CD4-positive, alpha-beta memory T cell (primary cell): ENCODE results near the gene NR1D1. TPM values are rescaled to one million over a fixed set of nuclear protein-coding genes. Genes with fewer than 3 reads are reported as not detected.

Experiments
- CTCF ChIA-PET: fragments of 350-600 bp; sonication (Branson Sonifier 250); formaldehyde crosslinking; loops from one replicate; lab custom pipeline; 2021; ENCODE audit warnings: inconsistent platforms; ENCODE audit not compliant: partially characterized antibody; lab: Charles Lee
- POLR2A ChIA-PET: fragments of 350-600 bp; sonication (Branson Sonifier 250); formaldehyde crosslinking; loops from one replicate; lab custom pipeline; 2021; ENCODE audit not compliant: partially characterized antibody; lab: Charles Lee
- DNase-seq, 5 donors: peaks; one replicate each; pipeline versions ENCODE4 v3.0.0 to v3.0.0-alpha.2; 2020 to 2022; ENCODE audit warnings: mixed read lengths in 1 of 5
- H3K27ac ChIP-seq: one replicate; pipeline ENCODE4 v1.7.0; 2013; ENCODE audit warnings: low read depth, low read length
- H3K27me3 ChIP-seq: 2 replicates; pipeline ENCODE4 v1.7.0; 2013; ENCODE audit warnings: mild to moderate bottlenecking, low read length, moderate library complexity; ENCODE audit not compliant: insufficient read depth
- H3K36me3 ChIP-seq: 2 replicates; pipeline ENCODE4 v1.7.0; 2013; ENCODE audit warnings: mild to moderate bottlenecking, low read length, moderate library complexity; ENCODE audit not compliant: insufficient read depth
- H3K4me1 ChIP-seq: 2 replicates; pipeline ENCODE4 v1.7.0; 2013; ENCODE audit warnings: mild to moderate bottlenecking, low read length, moderate library complexity; ENCODE audit not compliant: insufficient read depth
- H3K4me3 ChIP-seq, 2 donors: one replicate each; pipeline ENCODE4 v1.7.0; 2013; ENCODE audit warnings: low read length in 2 of 2, mild to moderate bottlenecking in 1 of 2
- H3K9me3 ChIP-seq, 2 donors: one replicate each; pipeline ENCODE4 v1.7.0; 2013; ENCODE audit warnings: low read length in 2 of 2, control low read depth in 1 of 2; ENCODE audit not compliant: control insufficient read depth in 1 of 2
- H3K27ac Mint-ChIP-seq, 7 donors: one replicate each; pipeline ENCODE4 v1.8.0; 2020 to 2021; ENCODE audit warnings: mixed read lengths in 7 of 7, mild to moderate bottlenecking in 6 of 7, inconsistent platforms in 3 of 7, moderate library complexity in 3 of 7
- H3K27me3 Mint-ChIP-seq, 2 donors: one replicate each; pipeline ENCODE4 v1.8.0; 2020 to 2021; ENCODE audit warnings: mixed read lengths in 2 of 2
- H3K36me3 Mint-ChIP-seq, 2 donors: one replicate each; pipeline ENCODE4 v1.8.0; 2020 to 2021; ENCODE audit warnings: mixed read lengths in 2 of 2, inconsistent platforms in 1 of 2, mild to moderate bottlenecking in 1 of 2
- H3K4me1 Mint-ChIP-seq, 4 donors: one replicate each; pipeline ENCODE4 v1.8.0; 2020 to 2021; ENCODE audit warnings: mixed read lengths in 4 of 4, mild to moderate bottlenecking in 1 of 4
- H3K4me3 Mint-ChIP-seq, 8 donors: one replicate each; pipeline ENCODE4 v1.8.0; 2020 to 2021; ENCODE audit warnings: mixed read lengths in 8 of 8, mild to moderate bottlenecking in 7 of 8, moderate library complexity in 6 of 8, inconsistent platforms in 3 of 8
- H3K9me3 Mint-ChIP-seq, 8 donors: one replicate each; pipeline ENCODE4 v1.8.0; 2020 to 2021; ENCODE audit warnings: mixed read lengths in 8 of 8, mild to moderate bottlenecking in 5 of 8, inconsistent platforms in 3 of 8, moderate library complexity in 1 of 8
- intact Hi-C: fragments of 100-400 bp; cut with micrococcal nuclease; formaldehyde crosslinking; loops from one replicate; pipeline ENCODE4 v1.15.1; 2023
- polyA plus RNA-seq, 2 donors: library from polyadenylated mRNA; unstranded; fragments of 300-500 nt; fragmentation: Illumina TruSeq; gene quantifications; one replicate each; pipeline ENCODE4 v1.2.3, GENCODE V29; 2021
- total RNA-seq, 2 experiments: library from RNA; stranded (reverse); gene quantifications; one replicate each; pipeline ENCODE4 v1.2.3, GENCODE V29; 2021

Gene NR1D1
- total and polyA plus RNA-seq, 4 experiments from 2014 or later = 5.7 to 15.1 (median 13.6) TPM

GRCh38 chr17:40112718-40113109 lies 12.3 kb upstream of the NR1D1 start:
- peak overlapping the region; percentile 87 to 100 (median 98) for H3K27ac Mint-ChIP-seq
- CTCF ChIA-PET = interaction anchor here (0.6 to 21.9 kb wide), 43 partner anchors 11 to 210 kb away, joined by 3 to 543 read pairs (median 9); partner anchors contain the start of genes CASC3, CDC6, CSF3 and MED24
- intact Hi-C loops = loop anchor here (1.0 kb wide), 6 partner anchors 9 to 178 kb away; partner anchors contain the start of genes CASC3, MSL1 and THRA

GRCh38 chr17:40112191-40112711 lies 11.9 kb upstream of the NR1D1 start:
- intact Hi-C loops = no loop called here
- H3K36me3 Mint-ChIP-seq = peaks cover 0 to 5% of the 10 kb centered on the region in 2 donors
- no peak overlapping the region for H3K4me3 ChIP-seq
- no peaks in the 10 kb centered on the region for H3K27me3 ChIP-seq
- H3K27ac Mint-ChIP-seq = peak overlapping the region; percentile 87 to 100 (median 98)
- no peaks in the 10 kb centered on the region for H3K9me3 Mint-ChIP-seq
- H3K27me3 Mint-ChIP-seq = no peaks in the 10 kb centered on the region
- H3K4me1 Mint-ChIP-seq = peaks cover 50 to 66% (median 61%) of the 10 kb centered on the region in 4 donors
- CTCF ChIA-PET = interaction anchor here (0.6 to 21.9 kb wide), 44 partner anchors 12 to 211 kb away, joined by 3 to 543 read pairs (median 10); partner anchors contain the start of genes CASC3, CSF3, MED24 and MSL1
- H3K36me3 ChIP-seq = no peaks in the 10 kb centered on the region
- H3K27ac ChIP-seq = peak overlapping the region; percentile 51
- DNase-seq = no peak
- POLR2A ChIA-PET = interaction anchor here (0.6 to 11.1 kb wide), 20 partner anchors 11 to 404 kb away, joined by 3 to 494 read pairs (median 6); partner anchors contain the start of genes CASC3, MED24, MSL1 and NR1D1
- H3K9me3 ChIP-seq = no peaks in the 10 kb centered on the region
- peak overlapping the region in 5 of 8 donors; percentile 13 to 88 (median 81) for H3K4me3 Mint-ChIP-seq
- H3K4me1 ChIP-seq = peaks cover 69% of the 10 kb centered on the region

More at GRCh38 chr17:40112718-40113109, 12.3 kb upstream of the NR1D1 start:
- peak overlapping the region in 6 of 8 donors; percentile 63 to 91 (median 84) for H3K4me3 Mint-ChIP-seq
- Histone ChIP-seq H3K36me3 (no peaks in the 10 kb centered on the region), H3K4me3 (no peak overlapping the region), H3K4me1 (peaks cover 65% of the 10 kb centered on the region), H3K9me3 (no peaks in the 10 kb centered on the region), H3K27me3 (no peaks in the 10 kb centered on the region), H3K27ac (peak overlapping the region; percentile 51)
- no peaks in the 10 kb centered on the region for H3K27me3 Mint-ChIP-seq
- H3K9me3 Mint-ChIP-seq = no peaks in the 10 kb centered on the region
- peaks cover 0 to 5% of the 10 kb centered on the region in 2 donors for H3K36me3 Mint-ChIP-seq
- peaks cover 46 to 62% (median 56%) of the 10 kb centered on the region in 4 donors for H3K4me1 Mint-ChIP-seq
- POLR2A ChIA-PET = interaction anchor here (0.6 to 11.1 kb wide), 24 partner anchors 11 to 1577 kb away, joined by 3 to 494 read pairs (median 5); partner anchors contain the start of genes CASC3, MED24, MSL1 and NR1D1
- DNase-seq = no peak

- intact Hi-C loops = loop anchor here (1.0 kb wide), 2 partner anchors 36 to 98 kb away; no protein-coding TSS in a partner anchor
- Histone ChIP-seq H3K27ac (peak overlapping the region; percentile 51), H3K4me3 (peak overlapping the region; percentile 6 to 51), H3K36me3 (no peaks in the 10 kb centered on the region), H3K27me3 (no peaks in the 10 kb centered on the region), H3K4me1 (peaks cover 77% of the 10 kb centered on the region), H3K9me3 (no peaks in the 10 kb centered on the region)
- H3K27ac Mint-ChIP-seq = peak overlapping the region; percentile 69 to 100 (median 98)
- ChIA-PET CTCF (interaction anchor here (0.6 to 21.9 kb wide), 31 partner anchors 12 to 1243 kb away, joined by 3 to 543 read pairs (median 10); partner anchors contain the start of genes CASC3, CSF3, MED24 and MSL1), POLR2A (interaction anchor here (0.6 to 11.1 kb wide), 21 partner anchors 8 to 372 kb away, joined by 3 to 494 read pairs (median 4); partner anchors contain the start of genes CASC3, MED24, MSL1 and NR1D1)
- H3K27me3 Mint-ChIP-seq = no peaks in the 10 kb centered on the region
- peak; percentile 63 to 73 (median 68) for DNase-seq
- peaks cover 58 to 74% (median 69%) of the 10 kb centered on the region in 4 donors for H3K4me1 Mint-ChIP-seq
- peaks cover 0 to 5% of the 10 kb centered on the region in 2 donors for H3K36me3 Mint-ChIP-seq
- H3K9me3 Mint-ChIP-seq = no peaks in the 10 kb centered on the region
- peak overlapping the region; percentile 45 to 88 (median 79) for H3K4me3 Mint-ChIP-seq
Observed at GRCh38 chr17:40111221-40112128, 11.1 kb upstream of the NR1D1 start.

DNA sequence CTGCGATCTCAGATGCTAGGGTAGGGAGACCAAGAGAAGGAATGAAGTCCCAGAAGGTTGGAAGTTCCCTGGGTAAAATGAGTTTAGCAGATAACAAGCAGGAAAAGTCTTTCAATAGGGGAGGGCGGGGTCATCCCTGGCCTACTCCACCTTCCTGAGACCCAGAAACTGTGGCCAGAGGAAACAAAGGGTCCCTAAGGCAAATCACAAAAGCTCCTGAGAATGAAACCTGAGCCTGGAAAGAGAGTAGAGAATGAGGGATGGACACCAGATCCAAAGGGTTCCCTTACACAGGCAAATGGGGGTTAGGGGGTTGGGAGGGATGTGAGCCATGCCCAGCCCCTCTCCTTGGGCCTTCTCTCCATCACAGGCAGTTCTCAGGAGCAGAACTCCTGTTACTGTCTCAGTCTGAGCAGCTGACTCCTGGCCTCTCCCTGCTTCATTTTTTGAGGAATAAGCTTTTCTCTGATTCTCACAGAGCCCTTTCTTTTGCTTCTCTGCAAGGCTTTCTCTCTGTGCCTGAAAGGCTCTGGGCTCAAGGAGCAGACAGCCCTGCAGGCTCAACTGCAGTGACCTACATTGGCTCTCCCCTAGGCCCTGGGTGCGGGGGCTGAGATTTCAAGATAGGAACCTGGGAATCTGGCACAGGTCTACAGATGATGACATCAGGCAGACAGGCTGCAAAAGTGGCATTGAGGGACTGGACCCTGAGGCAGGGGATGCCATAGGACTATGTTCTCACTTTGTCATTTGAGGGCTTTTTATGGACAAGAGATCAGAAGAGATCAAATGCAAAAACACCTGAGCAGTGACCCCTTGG lies 9.8 kb upstream of the NR1D1 start:
- peaks cover 71 to 87% (median 81%) of the 10 kb centered on the region in 4 donors for H3K4me1 Mint-ChIP-seq
- peaks cover 0 to 5% of the 10 kb centered on the region in 2 donors for H3K36me3 Mint-ChIP-seq
- no peaks in the 10 kb centered on the region for H3K9me3 ChIP-seq
- intact Hi-C loops = no loop called here
- no peak for DNase-seq
- ChIA-PET POLR2A (interaction anchor here (0.6 to 11.1 kb wide), 11 partner anchors 13 to 212 kb away, joined by 3 to 494 read pairs (median 10); partner anchors contain the start of genes CASC3, MED24, MSL1 and NR1D1), CTCF (interaction anchor here (0.6 to 21.9 kb wide), 18 partner anchors 11 to 156 kb away, joined by 3 to 543 read pairs (median 10); partner anchors contain the start of genes CASC3, CSF3, MED24 and MSL1)
- peak overlapping the region; percentile 69 to 100 (median 98) for H3K27ac Mint-ChIP-seq
- no peaks in the 10 kb centered on the region for H3K36me3 ChIP-seq
- H3K4me3 Mint-ChIP-seq = peak overlapping the region in 7 of 8 donors; percentile 12 to 88 (median 54)
- H3K4me1 ChIP-seq = peaks cover 89% of the 10 kb centered on the region
- peak overlapping the region; percentile 51 for H3K27ac ChIP-seq
- no peak overlapping the region for H3K4me3 ChIP-seq
- H3K9me3 Mint-ChIP-seq = no peaks in the 10 kb centered on the region
- no peaks in the 10 kb centered on the region for H3K27me3 Mint-ChIP-seq
- no peaks in the 10 kb centered on the region for H3K27me3 ChIP-seq

DNA sequence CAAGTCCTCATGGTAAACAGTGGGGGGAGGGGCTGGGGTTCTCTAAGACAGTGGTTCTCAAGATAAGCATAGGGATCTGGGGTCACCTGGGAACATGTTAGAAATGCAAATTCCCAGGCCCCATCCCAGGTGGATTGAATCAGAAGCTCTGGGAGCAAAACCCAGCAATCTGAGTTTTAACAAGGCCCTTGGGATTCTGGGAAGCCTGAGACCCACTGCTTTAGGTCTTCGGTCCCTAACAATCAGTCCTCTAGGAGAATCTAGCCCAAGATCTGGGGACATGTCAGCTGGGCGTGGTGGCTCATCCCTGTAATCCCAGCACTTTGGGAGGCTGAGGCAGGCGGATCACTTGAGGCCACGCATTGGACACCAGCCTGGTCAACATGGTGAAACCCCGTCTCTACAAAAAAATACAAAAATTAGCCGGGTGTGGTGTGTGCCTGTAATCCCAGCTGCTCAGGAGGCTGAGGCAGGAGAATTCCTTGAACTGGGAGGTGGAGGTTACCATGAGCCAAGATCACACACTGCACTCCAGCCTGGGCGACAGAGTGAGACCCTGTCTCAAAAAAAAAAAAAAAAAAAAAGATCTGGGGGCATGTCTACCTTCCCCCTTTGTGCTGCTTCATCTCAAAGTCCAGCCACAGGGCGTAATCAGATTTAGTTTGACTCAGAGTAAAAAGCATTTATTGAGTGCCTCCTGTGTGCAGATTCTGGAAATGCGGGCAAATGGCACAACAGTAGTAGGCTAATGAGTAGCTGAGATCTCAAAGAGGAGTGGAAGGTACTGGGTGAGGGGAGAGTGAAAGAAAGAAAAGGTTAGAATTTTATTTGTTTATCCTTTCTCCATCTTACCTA lies 8.8 kb upstream of the NR1D1 start:
- Mint-ChIP-seq H3K36me3 (peaks cover 0 to 5% of the 10 kb centered on the region in 2 donors), H3K4me3 (peak overlapping the region in 7 of 8 donors; percentile 35 to 88 (median 49)), H3K27me3 (no peaks in the 10 kb centered on the region), H3K4me1 (peaks cover 81 to 97% (median 91%) of the 10 kb centered on the region in 4 donors), H3K27ac (peak overlapping the region; percentile 69 to 100 (median 98)), H3K9me3 (no peaks in the 10 kb centered on the region)
- H3K9me3 ChIP-seq = no peaks in the 10 kb centered on the region
- peak overlapping the region; percentile 85 for H3K27ac ChIP-seq
- CTCF ChIA-PET = interaction anchor here (0.7 to 21.9 kb wide), 12 partner anchors 10 to 97 kb away, joined by 3 to 543 read pairs (median 6); partner anchors contain the start of genes CASC3, CSF3, MED24 and NR1D1
- intact Hi-C loops = loop anchor here (1.0 to 2.0 kb wide), 2 partner anchors 10 to 40 kb away; no protein-coding TSS in a partner anchor
- DNase-seq = no peak
- no peaks in the 10 kb centered on the region for H3K27me3 ChIP-seq
- no peaks in the 10 kb centered on the region for H3K36me3 ChIP-seq
- no peak overlapping the region for H3K4me3 ChIP-seq
- H3K4me1 ChIP-seq = peaks cover 100% of the 10 kb centered on the region
- POLR2A ChIA-PET = interaction anchor here (1.9 to 11.1 kb wide), 4 partner anchors 13 to 41 kb away, joined by 10 to 494 read pairs (median 149); partner anchors contain the start of genes CASC3, MSL1, NR1D1 and THRA
